Measurements from ENCODE around the gene UGT3A2.

UGT3A2 gene, protein sequence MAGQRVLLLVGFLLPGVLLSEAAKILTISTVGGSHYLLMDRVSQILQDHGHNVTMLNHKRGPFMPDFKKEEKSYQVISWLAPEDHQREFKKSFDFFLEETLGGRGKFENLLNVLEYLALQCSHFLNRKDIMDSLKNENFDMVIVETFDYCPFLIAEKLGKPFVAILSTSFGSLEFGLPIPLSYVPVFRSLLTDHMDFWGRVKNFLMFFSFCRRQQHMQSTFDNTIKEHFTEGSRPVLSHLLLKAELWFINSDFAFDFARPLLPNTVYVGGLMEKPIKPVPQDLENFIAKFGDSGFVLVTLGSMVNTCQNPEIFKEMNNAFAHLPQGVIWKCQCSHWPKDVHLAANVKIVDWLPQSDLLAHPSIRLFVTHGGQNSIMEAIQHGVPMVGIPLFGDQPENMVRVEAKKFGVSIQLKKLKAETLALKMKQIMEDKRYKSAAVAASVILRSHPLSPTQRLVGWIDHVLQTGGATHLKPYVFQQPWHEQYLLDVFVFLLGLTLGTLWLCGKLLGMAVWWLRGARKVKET

DNA sequence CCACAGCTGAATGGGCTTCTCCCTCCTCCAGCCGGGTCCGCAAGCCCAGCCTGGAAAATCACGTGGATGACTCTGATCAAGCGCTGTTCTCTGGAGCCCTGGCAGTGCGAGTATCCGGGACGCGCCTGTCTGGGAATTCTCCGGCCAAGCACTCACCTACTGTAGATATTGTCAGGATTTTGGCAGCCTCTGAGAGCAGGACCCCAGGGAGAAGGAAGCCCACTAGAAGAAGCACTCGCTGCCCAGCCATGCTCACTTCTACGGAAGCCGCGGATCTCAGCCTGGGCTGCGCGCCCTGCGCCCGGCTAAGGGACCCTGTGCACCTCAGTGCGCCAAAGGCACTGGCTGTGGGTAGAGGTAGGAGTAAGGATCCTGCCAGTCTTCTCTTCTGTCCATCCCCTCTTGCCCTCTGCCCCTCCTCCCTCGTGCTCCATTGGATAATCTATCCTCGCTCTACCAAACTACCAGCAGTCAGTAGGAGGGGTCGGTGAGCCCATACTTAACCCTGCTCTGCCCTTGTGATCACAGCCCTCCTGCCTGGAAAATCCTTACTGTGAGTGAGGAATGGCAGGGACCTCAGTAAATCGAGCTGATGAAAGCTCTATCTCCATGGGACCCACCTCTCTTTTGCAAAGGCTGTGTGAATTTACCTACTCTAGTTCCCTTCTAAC lies at the start of gene UGT3A2:
Gene UGT3A2, minus strand, starts transcription at position 343 of the 671 bp plus-strand sequence. Its CDS starts 93 bp downstream, at position 250.
- no peak for DNase-seq

DNA sequence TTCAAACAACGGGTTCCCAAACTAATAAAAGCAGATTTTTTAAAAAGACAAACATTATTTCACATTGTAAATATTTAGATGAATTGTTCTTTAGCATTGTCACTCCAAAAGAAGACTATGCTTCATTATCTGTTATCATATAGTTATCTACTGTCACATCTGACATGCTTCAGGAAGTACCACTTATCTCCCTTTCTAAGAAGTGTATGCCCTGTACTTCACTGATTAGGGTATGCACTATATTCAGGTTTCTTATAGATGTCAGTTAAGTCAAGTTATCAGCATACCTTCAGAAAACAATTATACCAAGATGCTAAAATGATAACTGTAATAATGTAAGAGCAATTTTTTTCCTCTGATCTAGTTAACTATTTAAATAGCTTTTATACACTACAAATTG lies 44.6 kb upstream of the UGT3A2 start:
- DNase-seq: no peak

DNA sequence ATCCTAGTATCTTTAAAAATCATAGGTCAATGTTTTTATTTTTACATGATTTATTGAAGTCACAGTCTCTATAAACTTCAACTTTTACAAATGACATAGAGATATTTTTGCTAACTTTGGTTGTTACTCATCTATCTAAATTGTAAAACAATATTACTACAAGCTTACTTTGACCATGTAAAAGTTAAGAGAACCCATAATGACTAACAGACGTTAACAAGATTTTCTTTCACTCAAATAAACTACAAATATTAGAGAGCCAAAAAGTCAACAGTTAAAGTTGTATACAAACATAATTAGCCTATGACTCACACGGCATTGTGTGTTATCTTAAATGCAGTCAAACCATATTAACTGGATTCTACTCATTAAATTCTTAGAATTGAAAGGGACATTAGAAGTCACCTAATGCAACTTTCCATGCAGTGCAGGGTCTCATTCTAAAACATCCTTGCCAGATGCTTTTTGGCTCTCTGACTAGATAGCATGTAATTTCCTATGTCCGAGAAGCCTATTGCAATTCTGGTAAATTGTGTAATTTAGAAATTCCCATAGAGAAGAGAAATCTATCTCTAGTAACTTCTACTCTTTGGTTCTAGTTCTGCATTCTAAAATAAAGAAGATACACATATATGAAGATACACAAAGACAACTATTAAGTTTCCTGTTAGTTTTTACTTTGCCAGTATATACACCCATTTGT lies 42.2 kb upstream of the UGT3A2 start:
- DNase-seq: no peak

DNA sequence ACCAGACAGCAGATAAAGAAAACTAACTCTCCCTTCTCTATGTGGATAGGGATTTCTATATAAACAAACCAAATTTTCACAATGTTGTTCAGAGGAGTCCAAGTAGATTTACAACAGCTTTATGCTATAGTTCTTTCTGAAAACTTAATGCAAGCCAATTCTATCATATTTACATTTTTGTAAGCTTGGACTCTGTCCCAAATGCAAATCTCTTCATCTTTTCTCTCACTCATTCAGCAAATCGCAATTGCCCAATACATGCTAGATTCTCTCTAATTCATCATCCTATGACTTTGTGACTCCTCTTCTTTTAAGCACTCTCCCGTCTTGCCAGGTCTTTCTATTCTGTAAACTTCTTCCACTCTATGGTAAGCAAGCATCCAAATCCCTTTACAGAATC lies 39.1 kb upstream of the UGT3A2 start:
- no peak for DNase-seq

DNA sequence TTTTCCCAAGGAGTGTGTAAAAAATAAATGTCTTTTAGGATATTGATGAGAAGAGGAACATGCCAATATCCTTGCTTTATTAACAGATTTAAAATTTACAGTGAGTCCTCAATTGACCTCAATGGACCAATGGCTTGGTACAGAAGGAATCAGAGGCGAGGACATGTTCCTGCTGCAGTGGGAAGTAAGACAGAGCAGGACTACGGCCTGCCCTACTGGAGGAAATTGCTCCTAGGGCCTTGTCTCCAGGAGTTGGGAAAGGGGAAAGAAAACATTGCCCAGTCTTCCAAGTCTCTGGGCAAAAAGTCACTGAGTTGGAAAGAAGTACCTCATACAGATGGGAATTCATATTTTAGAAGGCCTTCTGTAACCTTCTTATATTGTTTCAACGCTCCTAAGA lies 33.1 kb upstream of the UGT3A2 start:
- DNase-seq: no peak

DNA sequence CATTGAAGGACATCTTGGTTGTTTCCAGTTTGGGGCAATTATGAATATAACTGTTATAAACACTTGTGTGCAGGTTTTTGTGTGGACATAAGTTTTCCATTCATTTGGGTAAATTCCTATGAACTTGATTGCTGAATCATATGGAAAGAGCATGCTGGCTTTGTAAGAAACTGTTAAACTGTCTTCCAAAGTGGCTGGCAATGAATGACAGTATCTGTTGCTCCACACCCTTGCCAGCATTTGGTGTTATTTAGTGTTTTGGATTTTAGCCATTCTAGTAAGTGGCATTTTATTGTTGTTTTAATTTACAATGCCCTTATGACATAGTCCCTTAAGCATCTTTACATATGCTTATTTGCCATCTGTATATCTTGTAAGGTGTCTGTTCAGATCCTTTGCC lies 29.8 kb upstream of the UGT3A2 start:
- no peak for DNase-seq

DNA sequence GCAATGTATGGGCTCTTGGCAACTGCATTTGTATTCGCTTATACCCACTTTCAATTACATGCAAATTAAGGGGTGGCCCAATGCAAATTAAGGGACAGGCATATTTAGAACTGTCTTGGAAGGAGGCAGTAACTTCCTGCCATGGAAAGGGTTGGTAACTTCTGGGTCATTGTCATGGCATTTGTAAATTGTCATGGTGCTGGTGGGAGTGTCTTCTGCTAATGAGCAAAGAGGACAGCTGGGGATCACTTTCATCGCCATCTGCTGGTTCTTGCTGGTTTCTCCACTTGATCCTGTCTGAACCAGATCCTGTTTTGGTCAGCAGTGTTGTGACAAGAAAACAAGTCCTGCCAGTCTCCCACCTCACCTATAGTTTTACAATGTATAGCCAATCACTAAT lies 23.3 kb upstream of the UGT3A2 start:
- DNase-seq: no peak

DNA sequence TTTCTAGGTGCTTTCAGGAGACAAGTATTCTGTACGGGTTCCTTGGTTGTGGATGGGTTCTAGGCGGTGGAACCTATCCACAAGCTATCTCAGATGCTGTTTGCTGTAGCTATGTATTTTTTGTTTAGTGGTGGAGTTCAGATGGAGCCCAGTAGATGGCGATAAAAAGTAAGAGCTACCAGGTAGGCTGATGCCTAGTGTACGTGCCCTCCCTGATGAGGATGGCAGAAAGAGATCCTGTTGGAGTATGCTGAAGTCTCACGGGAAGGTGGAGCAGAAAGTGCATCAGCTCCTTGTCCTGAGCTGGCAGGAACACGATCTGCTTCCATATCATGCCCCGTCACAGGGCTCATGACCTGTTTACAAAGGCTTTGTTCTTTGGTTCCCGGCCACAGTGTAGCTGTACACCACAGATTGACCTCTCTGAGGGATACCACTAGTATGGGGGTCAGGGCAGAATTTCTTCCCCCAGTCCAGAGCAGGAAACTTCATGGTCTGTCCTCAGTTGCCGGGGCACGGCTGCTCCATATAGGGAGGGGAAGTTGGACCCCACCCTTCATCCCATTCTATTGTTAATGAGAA lies 12.6 kb upstream of the UGT3A2 start:
- peak; percentile 13 for DNase-seq

DNA sequence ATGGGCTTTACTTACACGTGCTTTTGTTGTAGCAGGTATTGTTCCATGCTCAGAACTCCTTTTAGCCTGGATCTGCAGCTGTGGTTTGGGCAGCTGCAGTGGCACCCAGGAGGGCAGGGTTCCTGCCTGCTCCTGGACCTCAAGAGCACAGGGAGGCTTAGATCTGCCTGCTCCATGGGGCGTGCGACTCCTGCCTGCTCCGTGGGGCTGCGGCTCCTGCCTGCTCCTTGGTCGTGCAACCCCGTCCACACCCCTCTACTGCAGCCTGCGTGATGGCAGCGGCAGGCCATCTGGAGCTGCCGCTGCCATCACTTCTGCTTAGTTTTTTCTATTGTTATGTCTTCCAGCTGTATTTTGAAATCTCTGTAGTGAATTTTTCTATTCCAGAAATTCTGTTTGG lies 11.7 kb upstream of the UGT3A2 start:
- DNase-seq: no peak

DNA sequence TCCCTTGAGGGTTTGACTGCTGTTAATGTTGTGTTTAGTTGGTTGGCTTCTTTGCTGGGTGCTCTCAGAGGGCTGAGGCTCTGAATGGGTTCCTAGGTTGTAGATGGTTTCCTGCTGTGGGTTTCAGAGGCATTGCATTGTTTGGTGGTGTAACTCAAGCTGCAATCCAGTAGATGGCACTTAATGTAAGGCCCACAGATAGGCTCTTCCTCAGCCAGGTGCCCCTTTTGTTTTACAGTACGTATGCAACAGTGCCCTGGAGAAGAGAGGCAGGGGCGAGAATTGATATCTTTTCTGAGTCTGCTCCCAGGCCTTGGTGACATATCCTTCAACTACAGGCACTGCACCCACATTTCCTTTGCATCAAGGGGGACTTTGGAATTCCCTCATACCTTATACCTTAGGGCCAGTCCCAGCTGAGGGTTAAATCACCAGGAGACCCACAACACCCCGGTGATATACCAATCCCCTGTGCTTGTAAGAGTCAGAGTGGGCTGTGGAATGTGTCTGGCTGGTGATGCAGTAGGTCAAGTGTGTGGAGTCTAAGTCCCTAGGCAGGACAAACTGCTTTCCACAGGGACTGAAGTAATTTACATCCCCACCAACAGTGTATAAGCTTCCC lies 7.0 kb upstream of the UGT3A2 start:
- no peak for DNase-seq

DNA sequence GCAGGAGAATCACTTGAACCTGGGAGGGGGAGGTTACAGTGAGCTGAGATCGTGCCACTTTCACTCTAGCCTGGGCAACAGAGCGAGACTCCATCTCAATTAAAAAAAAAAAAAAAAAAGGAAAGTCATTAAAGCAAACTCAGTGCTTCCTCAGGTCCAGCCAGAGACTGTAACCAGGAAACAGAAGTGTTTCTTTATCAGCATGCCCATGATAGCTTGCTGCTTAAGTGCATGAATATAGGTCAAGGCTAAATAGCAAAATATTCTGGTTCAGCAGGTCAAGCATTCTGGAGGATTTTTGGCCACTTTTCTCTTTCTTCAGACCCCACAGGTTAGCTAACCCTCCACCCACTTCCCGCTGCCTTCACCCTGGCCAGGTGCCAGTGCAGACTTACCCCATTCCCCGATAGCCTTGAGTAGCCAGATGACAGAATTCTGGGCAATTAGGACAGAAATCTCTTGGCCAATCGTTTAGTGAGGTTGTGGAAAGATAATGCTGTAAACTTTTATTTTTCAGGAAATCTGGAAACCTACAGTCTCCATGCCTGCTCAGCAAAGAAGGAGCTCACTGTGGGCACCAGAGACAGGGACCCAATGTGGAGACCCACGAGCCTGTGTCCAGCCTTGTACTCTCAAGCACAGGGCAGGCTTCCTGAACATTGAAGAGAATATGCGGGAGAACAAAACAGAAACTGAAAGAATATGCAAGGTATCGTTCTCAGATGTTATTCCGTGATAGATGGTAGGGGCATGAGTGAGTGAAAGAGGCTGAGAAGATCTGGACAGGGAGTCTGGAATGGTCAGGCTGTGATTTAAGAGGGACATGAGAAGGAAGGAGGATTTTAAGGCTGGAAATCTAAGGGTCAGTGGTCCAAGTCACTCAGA lies 4.2 kb upstream of the UGT3A2 start:
- DNase-seq: no peak

DNA sequence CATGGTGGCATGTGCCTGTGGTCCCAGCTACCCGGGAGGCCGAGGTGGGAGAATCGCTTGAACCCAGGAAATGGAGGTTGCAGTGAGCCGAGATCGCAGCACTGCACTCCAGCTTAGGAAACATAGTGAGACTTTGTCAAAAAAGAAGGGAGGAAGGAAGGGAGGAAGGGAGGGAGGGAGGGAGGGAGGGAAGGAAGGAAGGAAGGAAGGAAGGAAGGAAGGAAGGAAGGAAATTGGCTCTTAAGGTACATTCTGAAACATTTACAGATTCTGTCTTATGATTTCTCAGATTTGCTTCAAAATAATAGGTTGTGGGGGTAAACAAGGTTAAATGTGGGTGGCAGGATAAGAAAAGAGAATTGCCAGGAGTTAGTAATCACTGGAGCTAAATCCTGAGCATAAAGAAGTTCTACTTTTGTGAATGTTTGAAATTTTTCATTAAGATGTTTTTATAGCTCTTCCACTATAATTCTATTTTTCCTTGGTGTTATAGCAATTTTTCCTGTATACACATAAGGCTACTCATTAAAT lies 2.1 kb upstream of the UGT3A2 start:
- DNase-seq: no peak

DNA sequence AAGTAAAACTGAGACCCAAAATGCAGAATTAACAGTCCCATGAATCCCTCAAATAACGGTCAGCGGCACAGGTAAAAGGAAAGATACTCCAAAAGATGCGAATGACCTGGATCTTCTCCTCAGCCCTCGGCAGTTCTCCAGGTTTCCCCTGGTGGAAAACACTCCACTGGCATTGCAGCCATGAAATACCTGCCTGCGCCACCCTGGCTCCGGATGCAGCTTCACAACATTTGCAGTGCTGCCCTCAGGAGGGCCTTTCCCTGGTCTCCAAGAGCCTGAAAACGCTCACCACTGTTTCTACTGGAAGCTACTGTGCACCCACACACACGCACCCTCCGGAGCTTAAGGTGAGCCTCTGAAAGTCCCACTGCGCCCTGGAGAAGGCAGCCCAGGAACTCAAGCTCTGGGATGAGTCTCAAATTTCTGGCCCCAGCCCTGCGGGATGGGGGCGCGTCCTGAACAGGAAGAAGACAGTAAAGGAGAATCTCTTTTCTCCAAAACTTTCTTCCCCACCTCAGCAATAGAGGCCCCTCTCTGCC lies 612 bp downstream of the UGT3A2 start:
- no peak for DNase-seq

DNA sequence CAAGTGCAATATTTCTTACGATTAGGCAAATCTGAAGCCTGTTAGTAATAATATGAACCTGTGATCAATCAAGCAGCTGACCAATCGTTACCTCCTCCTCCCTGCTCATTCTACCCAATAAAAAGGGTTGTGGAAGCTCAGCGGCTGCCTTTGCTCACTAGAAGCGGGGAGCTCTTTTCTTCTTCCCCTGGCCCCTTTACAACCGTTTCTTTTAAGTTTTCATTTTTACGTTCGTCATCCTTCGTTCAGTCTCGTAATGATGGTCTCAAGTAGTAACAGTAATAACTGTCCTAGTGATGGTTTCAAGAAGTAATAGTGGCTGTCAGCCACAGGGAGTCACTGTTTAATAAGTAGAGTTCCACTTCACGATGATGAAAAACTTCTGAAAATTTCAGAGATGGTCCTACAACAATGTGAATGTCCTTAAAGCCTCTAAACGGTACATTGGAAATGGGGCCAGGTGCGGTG lies 6.2 kb downstream of the UGT3A2 start:
- DNase-seq: no peak

DNA sequence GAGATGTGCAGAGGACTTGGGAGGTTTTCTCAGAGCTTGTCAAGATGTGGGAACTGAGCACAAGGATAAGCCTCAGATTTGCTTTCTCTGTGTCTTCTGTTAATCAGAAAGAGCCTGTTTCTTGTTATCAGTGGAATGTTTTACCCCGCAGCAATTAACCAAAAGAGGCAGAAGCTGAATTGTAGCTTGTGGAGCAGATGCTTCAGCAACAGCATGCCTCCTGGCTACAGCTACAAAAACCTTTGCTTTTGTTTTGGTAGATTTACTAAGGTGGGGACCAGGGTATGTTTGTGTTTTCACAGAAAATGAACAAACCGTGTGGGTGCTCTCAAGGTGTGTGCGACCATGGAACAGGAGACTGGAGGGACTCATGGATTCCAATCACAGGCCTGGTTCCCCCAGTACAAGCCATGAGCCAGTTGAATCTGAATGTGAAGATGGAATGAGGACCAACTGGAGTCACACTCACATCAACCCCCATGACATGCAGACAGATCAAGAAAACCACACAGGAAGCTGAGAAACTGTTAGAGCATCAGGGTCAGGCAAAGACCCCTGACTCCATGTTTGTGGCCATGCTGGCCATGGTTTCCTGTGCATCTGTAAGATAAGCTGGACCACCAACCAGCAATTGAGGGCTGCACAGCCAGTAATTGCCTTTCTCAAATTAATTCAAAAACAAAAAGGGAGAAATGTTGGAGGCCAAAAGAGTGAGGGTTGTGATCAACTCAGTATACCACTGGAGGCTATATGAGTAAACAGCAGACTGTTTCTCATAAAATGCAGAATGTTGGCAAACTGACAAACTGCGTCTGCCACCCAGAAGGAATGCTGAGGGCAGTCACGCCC lies 6.9 kb downstream of the UGT3A2 start:
- no peak for DNase-seq

DNA sequence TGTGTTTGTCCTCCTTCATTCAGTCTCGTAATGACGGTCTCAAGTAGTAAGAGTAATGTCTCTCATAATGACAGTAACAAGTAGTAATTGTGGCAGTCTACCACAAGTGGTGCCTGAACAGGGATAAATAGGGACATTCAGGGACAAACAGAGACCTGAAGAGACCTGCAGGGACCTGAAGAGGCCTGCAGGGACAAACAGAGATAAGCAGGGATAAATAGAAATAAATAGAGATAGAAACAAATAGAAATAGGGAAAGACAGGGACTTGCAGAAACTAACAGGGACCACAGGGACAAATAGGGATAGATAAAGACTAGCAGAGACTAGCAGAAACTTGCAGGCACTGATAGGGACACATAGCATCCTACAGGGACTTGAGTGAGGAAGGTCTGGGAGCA lies 7.9 kb downstream of the UGT3A2 start:
- DNase-seq: no peak

DNA sequence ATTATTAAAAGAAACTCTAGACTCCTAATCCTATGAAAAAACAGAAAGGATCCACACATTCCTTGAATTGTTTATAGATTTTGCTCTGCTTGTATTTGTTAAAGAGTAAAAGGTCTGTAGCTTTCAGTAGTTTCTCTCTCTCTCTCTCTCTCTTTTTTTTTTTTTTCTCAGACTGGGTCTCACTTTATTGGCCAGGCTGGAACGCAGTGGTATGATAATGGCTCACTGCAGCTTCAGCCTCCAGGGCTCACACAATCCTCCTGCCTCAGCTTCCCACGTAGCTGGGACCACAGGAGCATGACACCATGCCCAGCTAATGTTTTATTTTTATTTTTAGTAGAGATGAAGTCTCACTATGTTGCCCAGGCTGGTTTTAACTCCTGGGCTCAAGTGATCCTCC lies 9.3 kb downstream of the UGT3A2 start:
- DNase-seq: no peak

DNA sequence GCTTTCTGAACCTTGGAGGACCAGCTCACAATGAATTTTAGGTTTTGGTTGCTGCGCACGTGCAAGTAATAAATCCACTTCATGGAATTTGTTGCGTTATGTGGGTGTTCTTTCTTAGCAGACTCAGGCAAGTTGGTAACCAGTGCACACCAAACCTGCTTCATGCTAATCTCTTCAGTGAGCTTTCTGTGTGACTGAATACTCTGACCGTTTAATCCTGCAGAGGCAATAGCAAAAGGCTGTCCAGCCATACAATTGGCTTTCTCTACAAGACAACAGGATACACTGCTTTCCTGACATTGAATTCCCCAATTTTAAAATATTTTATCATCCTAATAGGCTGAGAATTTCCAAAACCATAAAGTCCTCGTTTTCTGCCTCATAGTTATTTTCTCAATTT lies 10.3 kb downstream of the UGT3A2 start:
- DNase-seq: no peak

DNA sequence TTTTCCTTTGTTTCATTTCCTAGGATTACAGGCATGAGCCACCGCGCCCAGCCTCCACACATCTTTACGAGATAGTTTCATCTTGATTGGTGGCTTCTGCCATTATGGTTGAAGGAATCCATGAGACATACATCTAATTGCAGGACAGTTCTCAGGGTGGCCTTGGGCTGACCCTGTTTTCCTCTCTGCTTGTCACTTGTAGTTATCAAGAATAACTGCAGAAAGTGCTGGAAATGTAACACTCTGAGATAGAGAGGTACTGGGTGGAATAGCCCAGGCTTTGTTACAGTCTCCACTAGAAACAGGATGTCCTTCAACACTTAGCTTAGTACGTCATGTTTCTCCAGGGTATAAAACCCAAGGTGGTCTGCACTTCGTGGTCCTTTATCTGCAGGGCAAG lies 10.7 kb downstream of the UGT3A2 start:
- no peak for DNase-seq

DNA sequence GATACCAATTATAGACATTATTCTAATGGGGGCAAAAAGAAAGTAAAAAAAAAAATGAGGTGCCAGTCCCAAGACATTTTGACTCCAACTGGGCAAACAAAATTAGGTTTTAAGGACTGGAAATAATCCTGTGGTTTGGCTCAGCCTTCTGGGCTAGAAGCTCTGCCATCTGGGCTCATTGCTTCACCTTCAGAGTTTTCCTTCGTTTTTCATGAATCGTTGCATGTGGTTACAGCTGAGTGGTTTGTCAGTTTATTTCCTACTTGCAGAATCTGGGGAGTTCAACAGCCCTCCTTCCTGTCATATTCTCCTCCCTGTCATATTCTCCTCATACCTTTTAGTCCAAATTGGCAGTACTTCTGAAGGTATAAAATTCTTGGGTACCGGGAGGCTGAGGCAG lies 12.0 kb downstream of the UGT3A2 start:
- no peak for DNase-seq

Measured in CD4-positive, alpha-beta T cell treated with Interleukin-17A for 4 hours (primary cell).